Peyer's patch (tissue), 4 donors: ENCODE data around the gene CHST12. TPM values are rescaled to one million over a fixed set of nuclear protein-coding genes. Genes with fewer than 3 reads are reported as not detected.

Source experiments
- DNase-seq, 3 donors: peaks; one replicate each; pipeline ENCODE4 v3.0.0-alpha.2; 2017 to 2019
- H3K27ac ChIP-seq, 4 donors: fragments of 200-600 bp; sonication (generic); one replicate each; pipeline ENCODE4 v1.5.1; 2016 to 2019
- H3K27me3 ChIP-seq, 2 donors: fragments of 200-600 bp; sonication (generic); one replicate each; pipeline ENCODE4 v1.5.1; 2019
- H3K36me3 ChIP-seq, 3 donors: fragments of 200-600 bp; sonication (generic); one replicate each; pipeline ENCODE4 v1.5.1; 2016 to 2019
- H3K4me1 ChIP-seq, 4 donors: fragments of 200-600 bp; sonication (generic); one replicate each; pipeline ENCODE4 v1.5.1; 2016 to 2019
- H3K4me3 ChIP-seq, 4 donors: fragments of 200-600 bp; sonication (generic); 1 replicate in 3 of 4; 2 replicates in 1 of 4; pipeline ENCODE4 v1.5.1; 2016 to 2019; ENCODE audit warnings: mild to moderate bottlenecking in 1 of 4
- H3K9me3 ChIP-seq, 4 donors: fragments of 200-600 bp; sonication (generic); one replicate each; pipeline ENCODE4 v1.5.1; 2016 to 2019; ENCODE audit warnings: mild to moderate bottlenecking in 1 of 4
- POLR2A ChIP-seq, 2 donors: fragments of 450-650 bp; IDR thresholded peaks; one replicate each; pipeline ENCODE4 v1.5.1; 2017; ENCODE audit warnings: antibody characterized with exemption in 2 of 2, mild to moderate bottlenecking in 2 of 2, moderate library complexity in 2 of 2
- total RNA-seq, 4 donors: library from RNA; depleted of rRNA; stranded (reverse); fragments of >200 nt; gene quantifications; one replicate each; pipeline ENCODE4 v1.1.0, GENCODE V29; 2016
- TF ChIP-seq, protein P1 (sequence below), 6 experiments: fragments of 450-650 bp in 4 of 6; fragments of 200-600 bp in 2 of 6; sonication (generic) in 1 of 6; IDR thresholded peaks; one replicate each; pipeline ENCODE4 v1.5.1; 2017 to 2019; ENCODE audit warnings: antibody characterized with exemption in 6 of 6, mild to moderate bottlenecking in 3 of 6, moderate library complexity in 1 of 6

The CHST12 gene
- total RNA-seq, 4 donors from 2014 or later, result 6.0 to 17.3 (median 13.1) TPM

DNA sequence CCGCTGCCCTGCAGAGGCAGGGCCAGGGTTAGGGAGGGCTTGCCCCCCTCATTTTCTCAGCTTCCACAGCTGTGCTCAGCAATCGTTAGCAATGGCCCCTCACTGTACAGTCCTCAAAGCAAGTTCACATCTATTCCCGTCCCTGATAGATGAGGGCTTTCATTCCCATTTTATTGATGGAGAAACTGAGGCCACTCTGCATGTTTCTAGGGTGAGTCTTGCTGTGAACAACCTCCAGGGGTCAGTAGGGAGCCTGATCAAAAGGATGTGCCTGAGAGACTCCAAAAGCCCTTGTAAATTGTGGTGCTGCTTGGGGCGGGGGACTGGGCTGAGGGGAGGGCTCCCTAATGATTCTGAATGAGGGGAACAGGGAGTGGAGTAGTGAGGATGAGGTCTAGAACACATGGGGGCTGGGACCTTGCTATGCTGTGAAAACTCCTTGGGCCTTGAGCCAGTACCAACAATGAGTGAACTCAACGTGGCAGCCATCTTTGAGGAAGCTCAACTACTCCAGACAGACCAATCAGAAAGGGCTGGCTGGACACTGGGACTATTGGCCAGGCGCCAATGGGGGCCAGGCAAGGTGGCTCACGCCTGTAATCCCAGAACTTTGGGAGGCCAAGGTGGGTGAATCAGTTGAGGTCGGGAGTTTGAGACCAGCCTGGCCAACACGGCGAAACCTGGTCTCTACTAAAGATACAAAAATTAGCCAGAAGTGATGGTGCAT, 79.5 kb downstream of the CHST12 start:
- no peak for TF ChIP-seq POLR2A (IDR thresholded peaks at IDR 0.05)
- H3K36me3 ChIP-seq, result no peaks in the 10 kb centered on the region
- peaks cover 0 to 10% (median 7%) of the 10 kb centered on the region in 4 donors for H3K4me1 ChIP-seq
- no peak overlapping the region for H3K27ac ChIP-seq
- no peaks in the 10 kb centered on the region for H3K9me3 ChIP-seq
- DNase-seq, result no peak
- H3K27me3 ChIP-seq, result no peaks in the 10 kb centered on the region
- no peak overlapping the region for H3K4me3 ChIP-seq

- H3K9me3 ChIP-seq, result no peaks in the 10 kb centered on the region
- H3K4me1 ChIP-seq, result peaks cover 0 to 4% (median 2%) of the 10 kb centered on the region in 4 donors
- H3K27ac ChIP-seq, result no peak overlapping the region
- H3K27me3 ChIP-seq, result no peaks in the 10 kb centered on the region
- H3K4me3 ChIP-seq, result no peak overlapping the region
- no peak for DNase-seq
- no peaks in the 10 kb centered on the region for H3K36me3 ChIP-seq
- TF ChIP-seq POLR2A (IDR thresholded peaks at IDR 0.05), result no peak
- TF ChIP-seq, protein P1, sequence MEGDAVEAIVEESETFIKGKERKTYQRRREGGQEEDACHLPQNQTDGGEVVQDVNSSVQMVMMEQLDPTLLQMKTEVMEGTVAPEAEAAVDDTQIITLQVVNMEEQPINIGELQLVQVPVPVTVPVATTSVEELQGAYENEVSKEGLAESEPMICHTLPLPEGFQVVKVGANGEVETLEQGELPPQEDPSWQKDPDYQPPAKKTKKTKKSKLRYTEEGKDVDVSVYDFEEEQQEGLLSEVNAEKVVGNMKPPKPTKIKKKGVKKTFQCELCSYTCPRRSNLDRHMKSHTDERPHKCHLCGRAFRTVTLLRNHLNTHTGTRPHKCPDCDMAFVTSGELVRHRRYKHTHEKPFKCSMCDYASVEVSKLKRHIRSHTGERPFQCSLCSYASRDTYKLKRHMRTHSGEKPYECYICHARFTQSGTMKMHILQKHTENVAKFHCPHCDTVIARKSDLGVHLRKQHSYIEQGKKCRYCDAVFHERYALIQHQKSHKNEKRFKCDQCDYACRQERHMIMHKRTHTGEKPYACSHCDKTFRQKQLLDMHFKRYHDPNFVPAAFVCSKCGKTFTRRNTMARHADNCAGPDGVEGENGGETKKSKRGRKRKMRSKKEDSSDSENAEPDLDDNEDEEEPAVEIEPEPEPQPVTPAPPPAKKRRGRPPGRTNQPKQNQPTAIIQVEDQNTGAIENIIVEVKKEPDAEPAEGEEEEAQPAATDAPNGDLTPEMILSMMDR (IDR thresholded peaks at IDR 0.05), result no peak
Measured at GRCh38 chr7:2483494-2483893, 80.1 kb downstream of the CHST12 start.

DNA sequence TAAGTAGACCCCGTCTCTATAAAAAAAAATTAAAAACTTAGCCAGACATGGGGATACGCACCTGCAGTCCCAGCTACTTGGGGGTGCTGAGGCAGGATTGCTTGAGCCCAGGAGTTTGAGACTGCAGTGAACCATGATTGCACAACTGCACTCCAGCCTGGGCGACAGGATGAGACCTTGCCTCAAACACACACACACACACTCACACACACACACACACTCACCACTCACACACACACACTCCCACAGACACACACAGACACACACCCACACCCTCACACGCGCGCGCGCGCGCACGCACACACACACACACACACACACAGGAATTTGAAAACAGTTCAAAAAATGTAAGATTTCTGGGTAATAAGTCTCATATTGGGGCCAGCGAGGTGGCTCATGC, 81.5 kb downstream of the CHST12 start:
- TF ChIP-seq POLR2A (IDR thresholded peaks at IDR 0.05), result no peak
- Histone ChIP-seq H3K9me3 (no peaks in the 10 kb centered on the region), H3K27me3 (no peaks in the 10 kb centered on the region)

DNA sequence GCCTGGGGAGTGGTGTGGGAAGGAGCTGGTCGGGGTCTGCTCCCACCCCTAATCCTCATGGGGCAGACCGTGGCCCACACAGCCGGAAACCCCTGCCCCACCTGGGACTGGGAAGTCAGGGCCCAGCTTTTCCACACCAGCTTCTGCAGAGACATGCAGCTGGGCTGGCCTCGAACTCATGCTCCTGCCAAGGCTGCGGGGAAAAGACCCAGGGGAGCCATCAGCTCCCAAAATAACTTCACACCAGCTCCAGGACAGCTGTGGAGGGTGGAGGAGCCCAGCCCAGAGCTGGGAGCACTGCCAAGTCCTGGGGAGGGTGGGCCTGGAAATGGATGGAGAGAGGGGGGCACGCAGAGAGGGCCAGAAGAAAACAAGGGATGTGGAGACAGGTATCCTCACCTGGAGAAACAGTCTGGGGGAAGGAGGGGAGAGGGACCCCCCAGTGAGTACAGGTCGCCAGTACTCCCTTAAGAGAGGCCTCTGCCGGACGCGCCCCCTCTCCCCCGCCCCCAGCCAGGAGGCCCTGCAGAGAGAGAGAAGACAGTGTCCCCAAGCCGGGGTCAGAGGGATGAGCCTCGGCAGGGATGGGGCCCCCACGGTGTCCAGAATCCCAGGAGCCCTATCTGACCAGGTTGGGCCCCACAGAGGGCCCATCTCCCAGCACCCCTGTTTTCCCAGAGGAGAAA, 84.3 kb downstream of the CHST12 start:
- no peak overlapping the region for H3K4me3 ChIP-seq
- no peaks in the 10 kb centered on the region for H3K36me3 ChIP-seq
- H3K4me1 ChIP-seq, result no peaks in the 10 kb centered on the region
- H3K27ac ChIP-seq, result no peak overlapping the region
- TF ChIP-seq, protein P1 (IDR thresholded peaks at IDR 0.05), result no peak
- TF ChIP-seq POLR2A (IDR thresholded peaks at IDR 0.05), result no peak
- no peaks in the 10 kb centered on the region for H3K27me3 ChIP-seq
- no peaks in the 10 kb centered on the region for H3K9me3 ChIP-seq
- DNase-seq, result no peak

More for the DNA sequence above, 81.5 kb downstream of the CHST12 start:
- Histone ChIP-seq H3K36me3 (no peaks in the 10 kb centered on the region), H3K4me3 (no peak overlapping the region), H3K4me1 (no peaks in the 10 kb centered on the region), H3K27ac (no peak overlapping the region)
- no peak for DNase-seq

DNA sequence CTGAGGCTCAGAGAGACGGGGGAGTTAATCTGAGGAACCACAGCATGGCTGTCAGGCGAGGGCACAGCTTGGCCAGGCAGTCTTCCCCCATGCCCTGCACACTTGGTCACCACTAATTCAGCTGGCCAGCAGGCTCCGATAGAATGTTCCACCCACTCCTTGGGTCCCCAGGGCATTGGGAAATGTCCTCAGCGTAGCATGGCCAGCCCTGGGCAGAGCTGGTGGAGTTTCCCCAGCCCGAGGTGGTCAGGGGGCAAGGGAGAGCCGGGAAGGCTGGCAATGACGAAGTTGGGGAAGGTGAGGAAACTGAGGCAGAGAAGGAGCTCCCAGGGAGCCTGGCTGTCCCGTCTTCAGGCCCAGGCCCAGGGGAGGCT, 84.8 kb downstream of the CHST12 start:
- DNase-seq, result no peak
- Histone ChIP-seq H3K36me3 (no peaks in the 10 kb centered on the region), H3K4me1 (peaks cover 0 to 3% (median 0%) of the 10 kb centered on the region in 4 donors), H3K27ac (no peak overlapping the region), H3K9me3 (no peaks in the 10 kb centered on the region), H3K27me3 (no peaks in the 10 kb centered on the region), H3K4me3 (no peak overlapping the region)
- TF ChIP-seq POLR2A (IDR thresholded peaks at IDR 0.05), result no peak
- TF ChIP-seq, protein P1 (IDR thresholded peaks at IDR 0.05), result no peak

- DNase-seq, result no peak
- TF ChIP-seq, protein P1 (IDR thresholded peaks at IDR 0.05), result no peak
- H3K4me1 ChIP-seq, result peaks cover 0 to 7% (median 0%) of the 10 kb centered on the region in 4 donors
- no peak overlapping the region for H3K4me3 ChIP-seq
- H3K9me3 ChIP-seq, result no peaks in the 10 kb centered on the region
- H3K36me3 ChIP-seq, result no peaks in the 10 kb centered on the region
- H3K27me3 ChIP-seq, result no peaks in the 10 kb centered on the region
- no peak overlapping the region for H3K27ac ChIP-seq
Measured at GRCh38 chr7:2488681-2489080, 85.3 kb downstream of the CHST12 start.
